MG63 (cell line): Measurements from ENCODE around the gene TENT4A. TPM values are rescaled to one million over a fixed set of nuclear protein-coding genes. Genes with fewer than 3 reads are reported as not detected.
A peak's percentile ranks its signal among the peaks of the same experiment; 100 is the strongest.

ENCODE experiments used
- DNase-seq: peaks from one replicate; pipeline ENCODE4 v3.0.0-alpha.2; 2020
- H3K27me3 ChIP-seq: fragments of 250-450 bp; sonication (Bioruptor Pico); 2 replicates; pipeline ENCODE4 v1.5.1; 2020; ENCODE audit warnings: mild to moderate bottlenecking, moderate library complexity
- H3K36me3 ChIP-seq: fragments of 250-450 bp; sonication (Bioruptor Pico); 2 replicates; pipeline ENCODE4 v1.5.1; 2020; ENCODE audit warnings: mild to moderate bottlenecking, moderate library complexity
- H3K4me3 ChIP-seq: fragments of 250-450 bp; sonication (Bioruptor Pico); 2 replicates; pipeline ENCODE4 v1.5.1; 2020; ENCODE audit warnings: mild to moderate bottlenecking, moderate library complexity
- H3K9me3 ChIP-seq: fragments of 250-450 bp; sonication (Bioruptor Pico); 2 replicates; pipeline ENCODE4 v1.5.1; 2020; ENCODE audit warnings: mild to moderate bottlenecking, moderate library complexity
- total RNA-seq: library from RNA; depleted of rRNA; stranded (reverse); fragments of >200 nt; shearing (Covaris generic); gene quantifications from 2 replicates; pipeline ENCODE4 v1.2.3, GENCODE V29; 2014; ENCODE audit warnings: low replicate concordance

Gene TENT4A
- total RNA-seq, 1 experiment from 2014 or later = 9.9 TPM

DNA sequence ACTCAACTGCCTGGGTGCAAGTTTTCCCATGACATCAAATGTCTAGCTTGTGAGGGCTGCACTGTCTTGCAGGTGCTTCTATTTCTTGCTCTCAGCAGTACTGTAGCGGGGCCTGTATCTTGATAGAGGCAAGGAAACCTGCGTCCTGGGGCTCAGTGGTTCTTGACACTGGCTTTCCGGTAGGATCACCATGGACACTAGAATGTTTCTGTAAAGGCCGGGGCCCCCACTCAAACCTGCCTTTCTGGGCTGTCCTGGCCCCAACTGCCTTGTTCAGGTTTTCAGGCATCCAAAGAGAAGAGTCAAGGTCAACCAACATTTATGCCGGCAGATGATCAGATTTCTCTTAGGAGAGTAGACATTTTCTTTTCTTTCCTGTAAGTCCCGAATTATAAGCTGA, 26.7 kb upstream of the TENT4A start:
- no peaks in the 10 kb centered on the region for H3K36me3 ChIP-seq
- peaks cover 14% of the 10 kb centered on the region for H3K27me3 ChIP-seq
- H3K4me3 ChIP-seq = no peak overlapping the region
- DNase-seq = no peak
- no peaks in the 10 kb centered on the region; the same call in 1 of the 2 replicates for H3K9me3 ChIP-seq

GRCh38 chr5:6686915-6687409, 26.3 kb upstream of the TENT4A start:
- H3K36me3 ChIP-seq = no peaks in the 10 kb centered on the region
- H3K4me3 ChIP-seq = no peak overlapping the region
- DNase-seq = peak; percentile 16
- H3K27me3 ChIP-seq = peaks cover 13% of the 10 kb centered on the region
- H3K9me3 ChIP-seq = no peaks in the 10 kb centered on the region

- peaks cover 15% of the 10 kb centered on the region for H3K27me3 ChIP-seq
- no peak for DNase-seq
- H3K9me3 ChIP-seq = no peaks in the 10 kb centered on the region
- H3K4me3 ChIP-seq = no peak overlapping the region
- no peaks in the 10 kb centered on the region for H3K36me3 ChIP-seq
Measured at GRCh38 chr5:6687505-6687904, 25.7 kb upstream of the TENT4A start.

- H3K9me3 ChIP-seq = no peaks in the 10 kb centered on the region; the same call in 1 of the 2 replicates
- no peak overlapping the region for H3K4me3 ChIP-seq
- H3K27me3 ChIP-seq = peaks cover 21% of the 10 kb centered on the region
- no peaks in the 10 kb centered on the region for H3K36me3 ChIP-seq
- DNase-seq = no peak
Measured at GRCh38 chr5:6692906-6693305, 20.3 kb upstream of the TENT4A start.

- H3K9me3 ChIP-seq = no peaks in the 10 kb centered on the region; the same call in 1 of the 2 replicates
- no peak for DNase-seq
- H3K4me3 ChIP-seq = no peak overlapping the region
- H3K27me3 ChIP-seq = peaks cover 10% of the 10 kb centered on the region
- no peaks in the 10 kb centered on the region for H3K36me3 ChIP-seq
Measured at GRCh38 chr5:6698696-6699095, 14.5 kb upstream of the TENT4A start.

GRCh38 chr5:6699357-6699756, 13.9 kb upstream of the TENT4A start:
- Histone ChIP-seq H3K9me3 (no peaks in the 10 kb centered on the region; the same call in 1 of the 2 replicates), H3K4me3 (no peak overlapping the region), H3K36me3 (no peaks in the 10 kb centered on the region), H3K27me3 (peaks cover 10% of the 10 kb centered on the region)
- no peak for DNase-seq

DNA sequence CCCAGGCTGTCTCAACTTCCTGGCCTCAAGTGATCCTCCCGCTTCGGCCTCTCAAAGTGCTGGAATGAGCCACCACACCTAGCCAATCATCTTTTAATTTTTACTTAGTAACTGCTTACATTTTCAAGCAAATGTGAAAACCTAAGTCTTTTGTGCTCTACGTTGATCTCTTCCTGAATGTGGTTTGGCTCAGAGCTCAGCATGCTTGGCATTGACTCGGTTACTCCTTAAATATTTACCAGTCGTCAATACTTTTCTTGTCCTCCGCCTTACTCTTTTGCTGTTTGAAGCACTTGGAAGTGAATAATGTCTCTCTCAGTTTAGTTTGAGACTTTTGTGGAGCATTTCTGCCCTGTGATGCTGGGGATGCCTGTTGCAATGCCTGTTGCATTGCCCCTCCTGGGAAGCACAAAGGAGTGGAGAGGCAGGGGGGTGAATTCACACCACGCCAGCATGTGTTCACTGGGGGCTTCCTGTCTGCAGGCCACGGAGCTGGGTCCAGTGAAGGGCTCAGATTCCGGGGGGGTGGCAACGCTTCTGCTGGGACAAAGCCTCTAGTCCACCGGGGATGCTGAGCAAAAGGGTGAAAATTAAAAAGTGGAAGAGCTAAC, 13.1 kb upstream of the TENT4A start:
- Histone ChIP-seq H3K36me3 (no peaks in the 10 kb centered on the region), H3K4me3 (no peak overlapping the region), H3K9me3 (no peaks in the 10 kb centered on the region), H3K27me3 (peaks cover 10% of the 10 kb centered on the region)
- no peak for DNase-seq

DNA sequence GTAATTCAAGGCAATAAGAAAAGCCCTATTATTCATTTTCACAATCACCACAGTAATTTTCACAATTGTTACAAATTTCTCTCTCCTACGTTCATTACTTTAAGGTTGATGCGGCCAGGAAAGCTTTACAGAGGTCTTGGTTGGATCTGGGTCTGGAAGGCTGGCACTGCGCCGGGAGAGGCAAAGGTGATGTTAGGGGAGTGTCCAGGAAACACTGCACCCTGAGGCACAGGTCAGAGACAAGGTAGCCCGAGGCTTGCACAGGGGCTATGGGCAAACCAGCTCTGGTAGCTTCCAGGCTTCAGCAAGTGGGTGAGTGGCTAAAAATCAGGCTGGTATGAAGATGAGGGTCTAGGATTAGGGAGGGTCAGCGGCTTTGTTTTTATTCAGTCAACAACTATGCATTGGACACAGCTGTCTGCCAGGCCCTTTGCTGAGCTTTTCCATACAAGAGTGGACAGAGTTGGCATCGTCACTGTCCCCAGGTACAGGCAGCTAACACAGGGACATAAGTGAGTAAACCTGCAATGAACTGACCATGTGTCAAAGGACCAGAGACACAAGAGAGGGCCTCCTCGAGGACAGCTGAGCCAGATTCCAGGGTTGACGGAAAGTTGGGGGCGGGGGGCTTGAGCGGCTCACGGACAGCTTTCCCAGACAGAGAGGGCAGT, 12.4 kb upstream of the TENT4A start:
- H3K36me3 ChIP-seq = no peaks in the 10 kb centered on the region
- peaks cover 10% of the 10 kb centered on the region for H3K27me3 ChIP-seq
- H3K9me3 ChIP-seq = no peaks in the 10 kb centered on the region
- no peak for DNase-seq
- no peak overlapping the region for H3K4me3 ChIP-seq

DNA sequence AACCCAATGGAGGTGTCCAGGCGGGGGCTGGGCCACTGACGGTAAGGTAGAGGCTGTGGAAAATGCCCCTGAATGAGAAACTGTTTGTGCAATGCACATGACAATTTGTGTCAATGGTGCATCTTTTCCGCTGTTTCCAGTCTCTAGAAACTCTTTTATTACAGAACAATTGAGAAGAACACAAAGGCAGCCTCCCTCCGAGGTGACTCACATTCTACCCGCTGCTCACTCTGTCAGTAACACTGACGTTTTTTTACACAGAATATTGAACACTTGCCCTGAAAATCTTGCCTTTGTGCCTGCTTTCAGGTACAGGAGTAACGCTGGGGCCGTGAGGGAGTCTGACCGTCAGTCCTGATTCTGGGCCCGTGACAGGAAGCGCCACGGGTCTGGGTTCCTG, 11.7 kb upstream of the TENT4A start:
- no peak for DNase-seq
- no peaks in the 10 kb centered on the region for H3K9me3 ChIP-seq
- H3K27me3 ChIP-seq = peaks cover 8% of the 10 kb centered on the region

DNA sequence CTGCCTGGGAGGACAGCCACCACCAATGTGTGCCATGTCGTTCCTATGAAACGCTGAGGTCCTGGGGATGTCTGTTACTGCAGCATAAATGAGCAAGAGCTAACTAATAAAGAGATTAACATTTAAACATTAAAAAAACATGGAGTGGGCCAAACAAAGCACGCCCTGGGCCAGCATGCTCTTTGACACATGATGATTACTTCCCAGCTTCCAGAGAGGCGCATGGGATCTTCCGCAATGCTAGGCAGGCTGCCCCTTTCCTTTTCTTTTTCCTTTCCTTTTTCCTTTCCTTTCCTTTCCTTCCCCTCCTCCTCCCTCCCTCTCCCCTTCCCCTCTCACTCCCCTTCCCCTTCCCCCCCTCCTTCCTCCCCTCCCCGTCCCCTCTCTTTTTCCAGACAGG, 10.6 kb upstream of the TENT4A start:
- H3K27me3 ChIP-seq = no peaks in the 10 kb centered on the region; the same call in 1 of the 2 replicates
- H3K36me3 ChIP-seq = no peaks in the 10 kb centered on the region
- no peaks in the 10 kb centered on the region for H3K9me3 ChIP-seq
- DNase-seq = no peak
- H3K4me3 ChIP-seq = no peak overlapping the region

More for the DNA sequence above, 11.7 kb upstream of the TENT4A start:
- Histone ChIP-seq H3K4me3 (no peak overlapping the region), H3K36me3 (no peaks in the 10 kb centered on the region)

DNA sequence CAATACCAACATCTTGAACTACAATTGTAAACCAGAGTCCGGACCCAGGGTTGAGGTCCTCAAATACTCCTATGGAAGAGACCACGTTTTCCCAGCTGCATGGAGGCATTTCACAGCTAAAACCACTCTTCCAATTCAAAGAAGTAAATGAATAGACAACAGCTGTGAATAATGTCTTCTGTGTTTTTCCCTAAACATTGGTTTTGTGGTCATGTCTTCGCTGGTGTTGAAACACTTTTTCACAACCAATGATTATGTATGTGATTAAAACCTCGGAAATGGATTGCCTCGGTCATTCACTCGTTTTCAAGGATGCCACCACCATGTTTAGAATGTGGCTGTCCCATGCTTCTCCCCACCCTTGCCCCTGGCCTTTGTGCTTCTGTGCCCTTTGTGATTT, 9.4 kb upstream of the TENT4A start:
- no peak for DNase-seq
- Histone ChIP-seq H3K9me3 (no peaks in the 10 kb centered on the region), H3K4me3 (no peak overlapping the region), H3K27me3 (no peaks in the 10 kb centered on the region), H3K36me3 (no peaks in the 10 kb centered on the region)

DNA sequence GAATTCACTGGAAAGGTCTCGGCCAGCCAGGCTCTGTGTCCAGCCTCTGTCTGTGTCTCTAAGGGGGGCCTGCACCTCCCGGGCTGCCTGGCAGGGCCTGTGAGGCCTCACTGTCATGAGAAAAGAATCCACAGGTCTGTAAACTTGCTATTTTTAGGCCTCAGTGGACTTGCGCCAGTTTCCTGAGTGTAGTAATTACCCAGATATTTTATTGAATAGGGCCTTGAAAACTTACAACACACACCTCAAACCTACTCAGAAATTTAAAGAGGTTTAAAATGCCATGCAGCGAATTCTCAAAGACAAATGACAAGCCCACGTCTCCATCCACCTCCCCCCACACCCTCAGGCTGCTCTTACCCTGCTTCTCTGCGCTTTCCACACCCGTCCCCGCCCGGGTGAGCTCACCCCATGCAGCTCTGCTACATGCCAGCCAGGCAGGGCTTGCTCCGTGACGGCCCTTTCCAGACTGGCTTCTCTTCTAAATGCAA, 8.8 kb upstream of the TENT4A start:
- Histone ChIP-seq H3K27me3 (no peaks in the 10 kb centered on the region), H3K4me3 (no peak overlapping the region), H3K36me3 (no peaks in the 10 kb centered on the region), H3K9me3 (no peaks in the 10 kb centered on the region)
- DNase-seq = peak; percentile 87

DNA sequence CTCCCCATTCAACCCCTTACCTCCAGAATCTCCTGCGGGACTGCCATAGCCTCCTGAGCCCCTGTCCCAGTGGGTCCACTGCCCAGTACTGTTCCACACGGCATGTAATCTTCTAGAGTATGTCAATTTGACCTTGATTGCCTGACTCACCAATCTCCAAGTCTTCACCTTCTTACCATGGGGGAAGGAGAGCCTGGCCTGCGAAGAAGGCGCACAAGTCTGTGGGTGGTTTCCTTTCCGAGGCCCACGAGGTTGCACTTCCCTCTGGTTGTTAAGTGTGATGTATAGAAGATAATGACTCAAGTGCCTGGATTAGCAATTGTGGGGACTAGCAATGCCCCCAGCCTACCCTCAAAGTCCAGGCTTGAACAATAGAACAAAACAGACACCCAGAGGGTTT, 8.1 kb upstream of the TENT4A start:
- no peak overlapping the region for H3K4me3 ChIP-seq
- H3K27me3 ChIP-seq = no peaks in the 10 kb centered on the region
- no peaks in the 10 kb centered on the region for H3K36me3 ChIP-seq
- no peak for DNase-seq
- H3K9me3 ChIP-seq = no peaks in the 10 kb centered on the region

DNA sequence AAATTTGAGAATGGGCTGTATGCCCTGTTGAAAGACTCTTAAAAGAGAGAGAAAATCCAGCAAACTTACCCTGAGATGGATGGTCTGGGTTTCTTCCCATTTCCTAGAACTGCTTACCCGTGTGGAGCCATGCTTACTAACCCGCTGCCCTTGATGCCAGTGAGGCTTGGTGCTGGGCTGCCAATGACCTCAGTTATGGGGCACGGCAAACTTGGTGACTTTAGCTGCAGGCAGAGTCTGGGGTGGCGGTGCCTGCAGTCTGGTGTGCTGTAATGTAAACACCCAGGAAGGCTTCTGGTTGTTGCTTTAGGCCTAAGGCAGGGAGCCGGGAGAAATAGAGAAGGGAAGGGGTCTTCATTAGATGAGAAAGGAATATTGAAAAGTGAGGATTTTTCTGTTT, 7.3 kb upstream of the TENT4A start:
- no peak for DNase-seq
- H3K36me3 ChIP-seq = no peaks in the 10 kb centered on the region
- no peaks in the 10 kb centered on the region for H3K9me3 ChIP-seq
- H3K4me3 ChIP-seq = no peak overlapping the region
- H3K27me3 ChIP-seq = no peaks in the 10 kb centered on the region

DNA sequence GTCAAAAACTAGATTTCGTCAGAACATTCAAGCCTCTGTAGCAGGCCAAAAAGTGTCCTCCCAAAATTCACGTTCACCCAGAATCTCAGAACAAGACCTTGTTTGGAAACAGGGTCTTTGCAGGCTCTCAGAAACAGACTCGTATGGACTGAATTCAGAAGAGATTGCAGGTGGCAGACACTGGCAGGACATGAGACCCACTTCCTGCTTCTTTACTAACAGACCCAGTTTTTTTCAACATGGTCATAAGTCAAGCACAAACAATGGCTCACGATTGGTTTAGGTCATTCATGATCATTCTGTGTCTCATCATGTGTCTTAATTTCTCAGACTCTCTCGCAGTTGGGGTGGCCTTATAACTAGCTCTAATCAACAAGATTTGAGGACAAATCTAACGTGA, 5.4 kb upstream of the TENT4A start:
- H3K27me3 ChIP-seq = no peaks in the 10 kb centered on the region
- H3K9me3 ChIP-seq = no peaks in the 10 kb centered on the region
- DNase-seq = no peak
- no peaks in the 10 kb centered on the region for H3K36me3 ChIP-seq
- H3K4me3 ChIP-seq = no peak overlapping the region

DNA sequence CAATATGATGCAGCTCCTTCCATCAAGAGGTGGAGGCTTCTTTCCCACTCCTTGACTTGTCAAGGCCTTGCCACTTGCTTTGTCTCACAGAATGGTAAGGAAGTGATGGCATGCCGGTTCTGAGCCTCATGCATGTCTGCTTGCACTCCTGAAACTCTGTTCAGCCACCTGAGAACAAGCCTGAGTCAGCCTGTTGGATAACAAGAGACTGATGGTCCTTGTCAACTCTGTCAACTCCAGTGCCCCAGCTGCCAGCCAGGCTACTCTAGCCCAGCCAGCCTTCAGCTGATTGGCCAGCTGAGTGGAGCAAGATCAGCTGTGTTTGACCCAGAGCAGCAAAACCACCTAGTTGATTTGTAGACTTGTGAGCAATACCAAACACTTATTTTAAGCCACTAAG, 4.4 kb upstream of the TENT4A start:
- no peaks in the 10 kb centered on the region for H3K36me3 ChIP-seq
- no peaks in the 10 kb centered on the region for H3K27me3 ChIP-seq
- no peaks in the 10 kb centered on the region for H3K9me3 ChIP-seq
- H3K4me3 ChIP-seq = no peak overlapping the region
- DNase-seq = no peak

DNA sequence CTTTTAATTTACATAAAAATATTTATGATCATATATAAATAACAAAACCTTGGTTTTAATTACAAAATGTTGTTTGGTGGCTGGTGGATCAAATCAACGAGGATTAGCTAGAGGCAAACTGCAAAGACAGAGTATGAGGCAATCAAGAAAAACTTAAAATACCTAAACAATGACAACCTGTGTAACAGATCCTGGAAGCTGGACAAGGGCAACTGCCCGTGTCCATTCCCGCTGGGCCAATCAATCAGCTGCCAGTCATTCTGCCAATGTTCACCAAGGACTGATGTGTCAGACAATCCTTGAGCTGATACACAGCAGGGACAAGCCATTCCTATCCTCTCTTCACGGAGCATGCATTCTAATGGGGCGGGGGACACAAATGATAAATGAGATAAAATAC, 3.2 kb upstream of the TENT4A start:
- H3K9me3 ChIP-seq = no peaks in the 10 kb centered on the region
- no peaks in the 10 kb centered on the region for H3K27me3 ChIP-seq
- H3K36me3 ChIP-seq = peaks cover 4% of the 10 kb centered on the region
- DNase-seq = peak; percentile 37
- no peak overlapping the region for H3K4me3 ChIP-seq
